ENCODE results near the gene RTCB.

RTCB gene

GRCh38 chr22:32339190-32340012, 72.6 kb downstream of the RTCB start:
- DNase-seq (ENCODE audit: low spot score) = no peak

- DNase-seq (ENCODE audit: low spot score) = no peak
These were observed 73.3 kb downstream of the RTCB start for GRCh38 chr22:32338757-32339156.
